A549 treated with GW870086 at 1 μM for 4 hours (cell line): ENCODE measurements around the gene ATF7. TPM values are rescaled to one million over a fixed set of nuclear protein-coding genes. Genes with fewer than 3 reads are reported as not detected.

Source experiments
- total RNA-seq: library from RNA; stranded (reverse); fragments of 200-300 nt; extraction: Qiagen RNA extraction; gene quantifications from 5 replicates; pipeline ENCODE4 v1.2.3, GENCODE V29; 2022; ENCODE audit warnings: low read depth

Gene ATF7
- total RNA-seq: 17.7 to 20.4 TPM (median 18.5 TPM) in 5 replicates

DNA sequence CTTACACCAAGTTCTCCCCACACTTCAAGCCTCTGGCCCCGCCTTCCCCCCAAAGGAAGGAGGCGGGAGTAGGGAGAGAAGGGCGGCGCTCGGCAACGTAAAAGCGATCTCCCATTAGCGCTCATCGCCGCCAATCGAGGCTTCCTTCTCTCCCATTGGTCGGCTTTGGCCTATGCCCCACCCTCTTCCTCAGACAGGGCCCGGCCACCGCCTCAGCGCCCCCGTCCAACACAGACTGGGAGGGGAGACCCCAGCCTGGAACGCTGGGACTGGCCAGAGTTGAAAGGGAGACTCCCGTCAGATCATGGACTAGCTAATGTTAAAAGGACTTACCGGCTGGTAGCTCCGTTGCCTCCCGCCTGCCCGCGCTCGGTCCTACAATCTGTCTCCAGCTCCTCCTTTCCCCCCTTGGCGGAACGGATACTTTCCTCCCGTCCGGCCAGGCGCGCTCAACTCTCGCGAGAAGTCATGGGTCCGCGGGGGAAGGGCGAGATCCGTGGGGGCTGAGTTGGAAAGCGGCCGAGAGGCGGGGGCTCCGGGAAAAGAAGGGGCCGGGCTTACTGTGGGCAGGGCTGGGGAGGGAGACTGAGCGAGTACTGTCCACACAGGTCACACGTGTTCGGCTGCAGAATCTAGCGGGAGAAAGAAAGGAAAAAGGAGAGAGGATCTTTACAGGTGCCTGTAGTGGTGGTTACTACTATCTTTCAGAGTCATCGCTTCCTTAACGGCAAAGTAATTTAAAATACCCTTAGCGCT is at the start of gene ATF7:
ATF7 (minus strand) TSS at position 437 of the 756 bp plus-strand sequence. CDS start 25,382 bp downstream, outside the sequence.

DNA sequence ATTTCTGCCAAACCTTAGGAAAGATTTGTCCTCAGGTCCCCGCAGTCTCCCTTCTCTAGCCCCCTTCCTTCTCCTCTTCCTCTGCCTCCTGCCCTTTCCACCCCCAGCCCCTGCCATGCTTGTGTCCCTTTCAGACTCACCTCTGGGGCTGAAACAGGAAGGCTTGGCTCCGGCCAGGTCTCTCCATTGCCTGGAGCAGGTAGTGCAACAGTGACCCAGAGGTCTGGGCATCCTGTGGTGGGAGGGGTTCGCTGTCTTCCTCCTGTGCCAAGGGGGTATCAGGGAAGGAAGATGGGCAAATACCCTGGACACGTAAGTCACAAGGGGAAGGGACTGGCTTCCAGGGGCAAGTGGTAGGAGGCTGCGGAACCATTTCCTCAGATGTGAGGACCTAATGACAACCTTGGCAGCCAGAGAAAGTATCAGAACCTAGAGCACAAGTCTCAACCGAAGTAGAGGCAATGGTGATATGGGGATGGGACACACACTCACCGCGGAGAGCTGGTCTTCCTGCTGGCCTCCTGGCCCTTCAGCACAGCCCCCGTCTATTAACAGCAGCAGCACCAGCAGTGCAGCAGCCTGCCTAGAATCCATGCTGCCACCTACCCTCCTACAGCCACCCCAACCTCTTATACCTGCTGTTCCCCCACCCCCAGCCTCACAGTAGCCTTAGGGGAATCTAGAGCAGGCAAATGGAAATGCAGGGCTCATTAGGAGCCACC is 119.1 kb downstream of the ATF7 start, which contains the start of gene NPFF:
NPFF (minus strand) TSS at position 604 of the 722 bp plus-strand sequence; CDS start at position 594, 10 bp downstream.

DNA sequence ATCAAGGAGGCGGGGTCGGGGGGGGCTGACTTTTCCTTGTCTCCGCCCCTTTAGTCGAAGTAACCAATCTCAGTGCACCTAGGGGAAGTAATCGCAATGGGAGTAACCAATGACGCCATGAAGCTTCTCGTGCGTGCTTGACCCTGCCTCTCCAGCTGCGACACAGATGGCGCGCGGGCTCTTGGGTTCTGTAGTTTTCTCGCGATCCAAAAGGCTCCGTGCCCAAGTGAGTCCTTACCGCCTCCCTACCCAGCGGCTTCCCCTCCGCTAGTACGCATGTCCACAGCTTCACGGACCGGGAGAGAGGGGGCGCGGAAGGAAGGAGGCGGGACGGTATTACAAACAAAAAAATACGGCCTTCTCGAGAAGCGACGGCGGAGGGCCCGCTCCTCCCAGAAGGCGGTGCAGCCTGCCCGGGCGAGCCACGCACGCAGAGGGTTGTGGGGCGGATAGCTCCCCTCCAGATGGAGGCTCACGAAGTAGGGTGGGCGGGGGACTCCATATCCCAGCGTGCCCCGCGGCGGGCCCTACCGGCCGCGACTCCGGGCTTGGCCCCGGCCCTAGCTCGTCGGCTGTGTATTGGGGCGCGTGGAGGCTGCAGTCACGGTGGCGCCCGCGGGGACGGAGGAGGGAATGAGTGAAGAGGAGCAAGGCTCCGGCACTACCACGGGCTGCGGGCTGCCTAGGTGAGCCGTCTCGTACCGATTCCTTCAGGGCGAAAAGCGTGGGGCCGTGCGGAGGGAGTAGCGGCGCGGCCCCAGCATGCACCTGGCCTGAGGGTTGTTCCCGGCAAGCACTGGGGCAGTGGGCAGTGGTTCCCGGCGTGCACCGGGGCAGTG is 125.2 kb downstream of the ATF7 start, which contains the start of gene TARBP2:
TARBP2 (plus strand) TSS at position 508 of the 839 bp plus-strand sequence; CDS start at position 634, 126 bp downstream.

DNA sequence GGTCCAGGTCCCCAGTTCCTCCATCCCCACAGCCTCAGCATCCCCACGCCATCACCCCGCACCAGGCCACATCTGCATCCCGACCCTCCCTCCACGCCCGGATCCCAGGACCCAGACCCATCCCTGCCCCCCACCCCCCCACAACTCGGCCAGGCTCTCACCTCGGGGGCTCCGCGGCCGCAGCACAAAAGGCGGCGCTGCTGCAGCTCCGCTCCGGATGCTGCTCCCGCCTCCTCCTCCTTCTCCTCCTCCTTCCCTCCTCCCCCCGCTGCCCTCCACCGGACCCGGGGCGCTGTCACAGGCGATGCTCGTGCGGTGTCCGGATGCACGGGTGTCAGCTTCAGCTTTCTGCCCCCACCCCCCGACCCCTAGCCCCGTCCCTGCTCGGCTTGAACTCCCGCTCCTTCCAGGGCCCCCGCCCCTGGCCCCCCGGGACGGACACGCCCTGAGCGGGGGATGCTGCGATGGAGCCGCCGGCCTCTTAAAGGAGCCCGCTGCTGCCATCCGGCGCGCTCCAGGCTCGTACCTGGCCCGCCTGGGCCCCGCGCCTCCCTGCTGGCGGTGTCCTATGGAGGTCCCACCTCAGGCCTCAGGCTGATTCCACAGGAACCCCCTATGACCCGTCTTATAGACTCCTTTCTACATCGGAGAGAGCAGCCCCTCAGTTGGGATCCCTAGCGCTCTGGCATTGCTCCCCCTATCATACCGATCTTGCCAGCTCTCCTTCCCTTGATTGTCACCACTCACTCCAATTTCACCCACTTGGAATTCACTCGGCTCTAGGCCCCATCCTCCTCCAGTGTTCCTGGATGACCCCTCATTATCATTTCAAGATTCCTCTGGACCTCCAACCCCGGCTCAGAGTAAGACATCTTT is 126.7 kb downstream of the ATF7 start, which contains the start of gene MAP3K12:
MAP3K12 (minus strand) TSS at position 193 of the 876 bp plus-strand sequence. CDS start 12,067 bp downstream, outside the sequence.

Other genes starting within 250 kb of the ATF7 start
- 17.8 to 24.0 TPM (median 21.8 TPM) in 5 replicates for gene SP1, start 246.2 kb downstream of the ATF7 start, total RNA-seq
- 0.75 to 1.9 TPM (median 1.1 TPM) in 5 replicates for gene AMHR2, start 202.5 kb downstream of the ATF7 start, total RNA-seq
- 260 to 366 TPM (median 324 TPM) in 5 replicates for gene PRR13, start 184.6 kb downstream of the ATF7 start, total RNA-seq
- gene PCBP2, start 174.3 kb downstream of the ATF7 start, total RNA-seq: 605 to 635 TPM (median 619 TPM) in 5 replicates
- gene MAP3K12, start 126.9 kb downstream of the ATF7 start, total RNA-seq: 9.5 to 15.0 TPM (median 13.3 TPM) in 5 replicates
- gene TARBP2, start 125.1 kb downstream of the ATF7 start, total RNA-seq: 43.1 to 57.7 TPM (median 51.0 TPM) in 5 replicates
- gene NPFF, start 118.9 kb downstream of the ATF7 start, total RNA-seq: 0.85 TPM in 1 of 5 replicates, not detected in the others
- gene ATP5MC2, start 49.7 kb upstream of the ATF7 start, total RNA-seq: 626 to 703 TPM (median 647 TPM) in 5 replicates
- 15.7 to 19.7 TPM (median 18.8 TPM) in 5 replicates for gene CALCOCO1, start 101.1 kb upstream of the ATF7 start, total RNA-seq
- not detected in 5 replicates for gene CISTR, start 125.6 kb upstream of the ATF7 start, total RNA-seq